ENCODE measurements around the gene CDK5R1. TPM values are rescaled to one million over a fixed set of nuclear protein-coding genes. Genes with fewer than 3 reads are reported as not detected.
A peak's percentile ranks its signal among the peaks of the same experiment; 100 is the strongest.
"Not testable (repeated sequence)": the region's sequence is repeated elsewhere in the genome, so short reads cannot be mapped to it uniquely, and the experiment has no call there.

CDK5R1 gene
- 2.5 and 3.2 TPM in 2 replicates for total RNA-seq (2014; rRNA removed; shearing (Covaris generic))

- DNase-seq (ENCODE audit: low spot score): peak; percentile 37
Measured at GRCh38 chr17:32486701-32487472, at the start of gene CDK5R1. Gene CDK5R1, plus strand, starts transcription at chr17:32486993. Its CDS starts 628 bp downstream, at chr17:32487621.

- no peak for DNase-seq (ENCODE audit: low spot score)
Measured at GRCh38 chr17:32440722-32441121, 46.1 kb upstream of the CDK5R1 start.

- no peak for DNase-seq (ENCODE audit: low spot score)
Measured at GRCh38 chr17:32441886-32442285, 44.9 kb upstream of the CDK5R1 start.

DNA sequence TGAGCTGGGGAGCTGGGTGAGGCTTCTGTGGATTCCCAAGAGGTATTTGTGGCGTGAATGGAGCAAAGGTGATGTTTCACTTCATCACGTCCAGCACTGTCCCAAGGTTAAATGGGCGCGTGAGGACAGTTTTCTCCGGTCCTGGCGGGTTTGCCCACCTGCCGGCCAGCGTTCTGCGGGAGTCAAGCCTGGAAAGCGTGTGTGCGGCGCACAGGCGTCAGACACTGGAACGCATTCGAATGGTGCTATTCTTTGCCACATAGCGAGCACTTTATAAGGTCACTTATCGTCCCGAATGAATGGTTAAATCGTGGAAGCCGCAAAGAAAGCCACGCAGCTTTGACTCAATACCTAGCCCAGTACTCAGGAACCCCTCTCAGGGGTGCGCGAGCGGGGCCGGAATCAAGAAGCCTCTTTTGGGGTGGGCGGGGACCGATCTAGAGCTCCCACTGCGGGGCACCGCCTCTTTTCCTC is 42.9 kb upstream of the CDK5R1 start:
- no peak for DNase-seq (ENCODE audit: low spot score)

GRCh38 chr17:32444301-32445073 is 42.3 kb upstream of the CDK5R1 start, which contains the start of gene PSMD11:
Gene PSMD11, plus strand, starts transcription at chr17:32444510. Its CDS starts 14 bp downstream, at chr17:32444524.
- peak; percentile 95 for DNase-seq (ENCODE audit: low spot score)

- DNase-seq (ENCODE audit: low spot score): peak; percentile 30
Measured at GRCh38 chr17:32445074-32445415, 41.7 kb upstream of the CDK5R1 start.

GRCh38 chr17:32445497-32445896 is 41.3 kb upstream of the CDK5R1 start:
- DNase-seq (ENCODE audit: low spot score): no peak

DNA sequence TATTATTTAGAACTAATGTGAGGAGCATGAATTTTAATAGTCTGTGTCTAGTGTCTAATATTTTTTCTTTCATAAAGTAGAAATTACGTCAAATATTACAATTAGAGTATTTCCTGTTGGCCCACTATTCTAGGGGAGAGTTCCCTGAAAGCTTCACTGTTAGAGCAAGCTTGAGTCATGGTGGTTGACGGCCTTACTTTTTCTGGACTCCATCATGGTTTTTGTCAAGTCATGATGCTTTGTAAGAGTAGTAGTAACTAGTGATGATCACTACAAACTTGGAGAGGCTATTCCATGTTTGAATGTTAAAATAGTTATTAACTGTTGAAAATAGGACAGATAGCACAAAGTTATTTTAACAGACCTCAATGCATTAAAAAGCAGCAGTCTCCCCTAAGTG is 40.8 kb upstream of the CDK5R1 start:
- peak; percentile 18 for DNase-seq (ENCODE audit: low spot score)

DNA sequence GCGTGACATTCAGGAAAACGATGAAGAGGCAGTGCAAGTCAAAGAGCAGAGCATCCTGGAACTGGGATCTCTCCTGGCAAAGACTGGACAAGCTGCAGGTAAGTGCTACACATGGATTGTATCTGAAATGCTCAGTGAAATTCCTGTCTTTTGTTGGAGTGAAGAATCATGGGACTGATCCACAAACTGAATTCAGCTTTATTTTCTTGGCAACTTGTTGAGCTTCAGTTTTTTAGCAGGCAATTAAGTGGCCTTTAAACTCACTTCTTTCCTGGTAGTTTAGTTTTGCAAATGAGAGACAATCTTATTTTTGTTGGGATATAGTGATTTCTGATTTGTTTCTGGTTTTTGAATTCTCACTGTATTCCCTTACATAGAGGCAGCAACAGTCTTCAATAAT is 39.8 kb upstream of the CDK5R1 start:
- no peak for DNase-seq (ENCODE audit: low spot score)

DNA sequence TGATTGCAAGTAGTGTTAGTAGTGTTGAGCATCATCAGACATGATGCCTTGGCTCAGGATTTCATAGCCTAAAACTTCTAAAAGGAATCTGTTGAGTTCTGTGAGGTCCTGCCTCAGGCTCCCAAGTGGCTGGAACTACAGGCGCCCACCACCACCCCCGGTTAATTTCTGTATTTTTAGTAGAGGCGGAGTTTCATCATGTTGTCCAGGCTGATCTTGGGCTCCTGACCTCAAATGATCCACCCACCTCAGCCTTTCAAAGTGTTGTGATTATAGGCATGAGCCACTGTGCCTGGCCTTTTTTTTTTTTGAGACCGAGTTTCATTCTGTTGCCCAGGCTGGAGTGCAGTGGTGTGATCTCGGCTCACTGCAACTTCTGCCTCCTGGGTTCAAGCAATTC is 36.8 kb upstream of the CDK5R1 start:
- no peak for DNase-seq (ENCODE audit: low spot score)

- DNase-seq (ENCODE audit: low spot score): not testable (repeated sequence)
Measured at GRCh38 chr17:32450379-32450778, 36.4 kb upstream of the CDK5R1 start.

DNA sequence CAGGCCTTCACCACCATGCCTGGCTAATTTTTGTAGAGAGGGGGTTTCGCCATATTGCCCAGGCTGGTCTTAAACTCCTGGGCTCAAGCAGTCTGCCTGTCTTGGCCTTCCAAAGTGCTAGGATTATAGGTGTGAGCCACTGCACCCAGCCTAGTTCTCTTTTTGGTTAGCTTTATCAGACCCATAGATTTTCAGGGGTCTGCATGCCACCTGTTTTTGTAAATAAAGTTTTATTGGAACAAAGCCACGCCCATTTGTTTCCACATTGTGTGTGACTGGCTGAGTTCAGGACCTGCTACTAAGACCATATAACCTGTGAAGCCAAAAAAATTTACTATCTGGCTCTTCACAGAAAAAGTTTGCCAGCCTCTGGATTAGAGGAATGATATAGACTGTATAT is 34.9 kb upstream of the CDK5R1 start:
- no peak for DNase-seq (ENCODE audit: low spot score)

GRCh38 chr17:32452281-32452680 is 34.5 kb upstream of the CDK5R1 start:
- DNase-seq (ENCODE audit: low spot score): no peak

DNA sequence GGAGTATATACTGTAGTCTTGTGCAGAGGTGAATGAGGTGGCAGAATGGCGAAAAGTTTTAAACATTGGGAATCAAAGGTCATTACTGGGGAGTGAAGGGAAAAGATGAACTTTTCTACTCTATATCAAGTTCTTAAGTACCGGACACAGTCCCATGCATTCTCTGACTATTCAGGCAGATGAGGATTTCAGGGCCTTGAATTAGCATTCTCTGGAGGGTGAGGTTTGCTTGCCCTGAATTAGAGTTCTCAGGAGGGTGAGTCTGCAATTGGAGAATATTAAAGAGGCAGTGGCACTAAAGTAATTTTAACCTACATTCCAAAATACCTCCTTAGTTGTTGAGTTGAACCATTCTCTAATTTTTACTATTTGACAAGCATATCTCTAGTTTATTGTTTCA is 33.4 kb upstream of the CDK5R1 start:
- DNase-seq (ENCODE audit: low spot score): no peak

- DNase-seq (ENCODE audit: low spot score): no peak
Measured at GRCh38 chr17:32458371-32458770, 28.4 kb upstream of the CDK5R1 start.

DNA sequence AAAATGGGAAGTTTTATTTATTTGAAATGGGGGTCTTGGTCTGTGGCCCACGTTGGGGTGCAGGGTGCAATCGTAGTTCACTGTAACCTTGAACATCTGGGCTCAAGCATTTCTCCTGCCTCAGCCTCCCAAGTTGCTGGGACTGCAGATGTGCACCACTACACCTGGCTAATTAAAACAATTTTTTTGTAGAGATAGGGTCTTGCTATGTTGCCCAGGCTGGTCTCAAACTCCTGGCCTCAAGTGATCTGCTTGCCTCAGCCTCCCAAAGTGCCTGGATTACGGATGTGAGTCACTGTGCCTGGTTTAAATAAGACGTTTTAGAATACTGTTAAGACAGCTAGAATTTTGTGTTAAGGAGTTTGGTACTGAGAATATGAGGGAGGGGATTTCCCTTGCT is 26.7 kb upstream of the CDK5R1 start:
- no peak for DNase-seq (ENCODE audit: low spot score)

- DNase-seq (ENCODE audit: low spot score): no peak
Measured at GRCh38 chr17:32461498-32461852, 25.3 kb upstream of the CDK5R1 start.

DNA sequence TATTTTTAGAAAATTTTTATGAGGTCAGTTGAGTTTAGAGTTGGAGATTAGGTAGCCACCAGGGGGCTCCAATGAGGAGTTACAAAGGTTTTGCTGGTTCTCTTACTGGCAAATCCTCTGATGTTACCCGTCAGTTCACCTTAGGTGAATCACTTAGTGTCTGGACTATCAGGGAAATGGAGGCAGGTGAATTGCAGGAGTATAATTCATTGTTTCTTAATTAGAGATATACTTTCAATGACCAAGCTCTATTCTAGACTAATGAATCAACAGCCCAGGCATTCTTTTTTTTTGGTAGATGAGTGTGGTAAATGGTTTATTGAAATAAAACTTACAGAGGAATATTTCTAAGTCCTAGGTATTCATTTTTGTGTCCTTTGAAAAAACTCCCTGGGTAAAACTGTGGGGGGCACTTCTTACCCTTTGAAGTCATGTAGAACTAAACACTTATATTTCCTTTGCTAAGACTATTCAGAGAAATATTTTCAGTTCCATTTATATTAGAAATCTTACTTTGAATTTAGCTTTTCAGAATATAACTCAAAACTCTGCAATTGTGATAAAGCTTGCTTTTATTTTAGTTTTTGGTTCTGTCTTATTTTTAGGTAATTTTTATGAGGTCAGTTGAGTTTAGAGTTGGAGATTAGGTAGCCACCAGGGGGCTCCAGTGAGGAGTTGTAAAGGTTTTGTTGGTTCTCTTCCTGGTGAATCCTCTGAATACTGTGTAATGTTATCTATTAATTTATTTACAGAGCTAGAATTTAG is 24.8 kb upstream of the CDK5R1 start:
- DNase-seq (ENCODE audit: low spot score): peak; percentile 40

GRCh38 chr17:32463304-32463703 is 23.5 kb upstream of the CDK5R1 start:
- DNase-seq (ENCODE audit: low spot score): no peak

- no peak for DNase-seq (ENCODE audit: low spot score)
Measured at GRCh38 chr17:32464374-32464773, 22.4 kb upstream of the CDK5R1 start.

- no peak for DNase-seq (ENCODE audit: low spot score)
Measured at GRCh38 chr17:32467949-32468348, 18.8 kb upstream of the CDK5R1 start.

Measured in H4 (cell line).